ENCODE measurements around the gene ITGB3. TPM values are rescaled to one million over a fixed set of nuclear protein-coding genes. Genes with fewer than 3 reads are reported as not detected.

The ITGB3 gene
- total RNA-seq, 1 experiment from 2014 or later = not detected

GRCh38 chr17:47332287-47332686 is 78.7 kb downstream of the ITGB3 start:
- no peak for DNase-seq (ENCODE audit: low spot score)

GRCh38 chr17:47335101-47335936 is 81.7 kb downstream of the ITGB3 start:
- DNase-seq (ENCODE audit: low spot score) = no peak

GRCh38 chr17:47338026-47338425 is 84.4 kb downstream of the ITGB3 start:
- no peak for DNase-seq (ENCODE audit: low spot score)

GRCh38 chr17:47352848-47353247 is 99.2 kb downstream of the ITGB3 start:
- no peak for DNase-seq (ENCODE audit: low spot score)

DNA sequence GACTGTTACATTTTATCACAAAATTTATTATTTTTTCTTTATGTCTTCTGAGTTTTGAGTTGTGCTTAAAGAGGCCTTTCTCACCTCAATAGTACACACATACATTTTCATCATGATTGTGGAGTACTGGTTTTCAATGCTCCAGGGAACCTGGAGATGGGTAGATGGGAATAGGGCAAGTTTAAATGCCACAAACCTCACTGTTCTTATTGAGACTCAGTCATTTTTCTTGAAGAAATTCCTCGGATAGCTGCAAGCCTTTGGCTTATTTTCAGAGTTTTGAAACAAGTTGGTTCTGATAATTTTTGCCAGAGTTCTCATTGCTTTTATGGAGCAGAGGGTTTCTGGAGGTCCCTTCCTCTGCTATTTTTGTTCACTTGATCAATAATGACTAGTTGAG is 105.0 kb downstream of the ITGB3 start:
- DNase-seq (ENCODE audit: low spot score) = no peak

Small RNA genes lying within 50 kb of the gene (small RNA-seq; reads per million reads assigned to genes)
- not detected for gene RNU7-186P

Other genes starting within 250 kb of the ITGB3 start
- gene CDC27, start 64.5 kb upstream of the ITGB3 start, total RNA-seq (2014; rRNA removed; shearing (Covaris generic)) = 36.1 and 43.2 TPM in 2 replicates
- gene MYL4, start 44.5 kb upstream of the ITGB3 start, total RNA-seq (2014; rRNA removed; shearing (Covaris generic)) = not detected in 2 replicates
- gene EFCAB13, start 70.1 kb downstream of the ITGB3 start, total RNA-seq (2014; rRNA removed; shearing (Covaris generic)) = 0.10 TPM in 1 of 2 replicates, not detected in the other

Measured in HT-29 (cell line).